Lower leg skin (tissue), 3 donors: Measurements from ENCODE around the gene LDLR.
"Not testable (repeated sequence)": the region's sequence is repeated elsewhere in the genome, so short reads cannot be mapped to it uniquely, and the experiment has no call there.

ENCODE experiments used
- CTCF ChIP-seq, 3 donors: fragments of 450-650 bp; IDR thresholded peaks; one replicate each; pipeline ENCODE4 v1.5.1; 2016; ENCODE audit warnings: antibody characterized with exemption in 3 of 3, mild to moderate bottlenecking in 3 of 3, moderate library complexity in 2 of 3
- POLR2A ChIP-seq, 2 donors: fragments of 450-650 bp; IDR thresholded peaks; one replicate each; pipeline ENCODE4 v1.6.1; 2016 to 2017; ENCODE audit warnings: antibody characterized with exemption in 2 of 2, mild to moderate bottlenecking in 1 of 2, moderate library complexity in 1 of 2

DNA sequence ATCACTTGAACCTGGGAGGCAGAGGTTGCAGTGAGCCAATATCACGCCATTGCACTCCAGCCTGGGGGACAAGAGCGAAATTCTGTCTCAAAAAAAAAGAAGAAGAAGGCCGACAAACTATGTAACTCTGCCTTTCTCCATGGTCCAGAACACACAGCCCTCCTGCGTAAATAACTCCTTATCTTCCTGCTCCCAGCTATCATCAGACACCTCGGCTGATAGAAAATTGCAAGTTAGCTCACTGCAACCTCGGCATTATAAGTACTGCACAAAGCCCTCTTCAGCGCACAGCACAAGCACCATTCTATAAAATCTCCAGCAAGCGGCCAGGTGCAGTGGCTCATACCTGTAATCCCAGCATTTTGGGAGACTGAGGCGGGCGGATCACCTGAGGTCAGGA, 14.4 kb downstream of the LDLR start:
- not testable (repeated sequence) for TF ChIP-seq POLR2A, CTCF (IDR thresholded peaks at IDR 0.05)
